ENCODE results near the gene LEFTY1. TPM values are rescaled to one million over a fixed set of nuclear protein-coding genes. Genes with fewer than 3 reads are reported as not detected.

Gene LEFTY1
- total and polyA plus RNA-seq, 9 of the 15 experiments (the other 6 are each of a cell fraction or from before 2014, with no cell fraction given): 0.07 to 0.24 (median 0.17) TPM; not detected in 5

- no peak for TF ChIP-seq ZNF280B (CRISPR knock-in tag; IDR thresholded peaks at IDR 0.05)
- TF ChIP-seq CBX1 (IDR thresholded peaks at IDR 0.05; ENCODE audit: low read depth): peak; percentile 56; the same call in 1 of the 2 replicates
- 0 out of 2 replicates have a peak, but pooled peaks have one; percentile 18 for TF ChIP-seq ZNF384 (IDR thresholded peaks at IDR 0.05; ENCODE audit: low read depth, low read length)
- TF ChIP-seq HDAC8 (tag; IDR thresholded peaks at IDR 0.05): peak; percentile 82; the same call in 1 of the 2 replicates
- TF ChIP-seq ARHGAP35 (IDR thresholded peaks at IDR 0.05; ENCODE audit: partially characterized antibody): no peak
- 0 out of 2 replicates have a peak, but pooled peaks have one; percentile 49 for TF ChIP-seq IFI16 (CRISPR knock-in tag; IDR thresholded peaks at IDR 0.05)
- TF ChIP-seq ZBTB1 (CRISPR knock-in tag; IDR thresholded peaks at IDR 0.05; ENCODE audit: borderline replicate concordance, low read depth): no peak
- TF ChIP-seq CBX5 (IDR thresholded peaks at IDR 0.05; ENCODE audit: borderline replicate concordance, low read depth): no peak
- TF ChIP-seq SREBF2 (CRISPR knock-in tag; IDR thresholded peaks at IDR 0.05): no peak
- TF ChIP-seq DDX20 (tag; IDR thresholded peaks at IDR 0.05; ENCODE audit: low read depth): no peak
- no peak for TF ChIP-seq ZNF316 (IDR thresholded peaks at IDR 0.05)
- TF ChIP-seq TCF3 (CRISPR knock-in tag; IDR thresholded peaks at IDR 0.05): peak; percentile 44; the same call in 1 of the 2 replicates
- 0 out of 2 replicates have a peak, but pooled peaks have one; percentile 20 for TF ChIP-seq DNMT1 (IDR thresholded peaks at IDR 0.05)
- peak; percentile 89 for TF ChIP-seq MXI1 (IDR thresholded peaks at IDR 0.05; ENCODE audit: low read depth, low read length)
- peak; percentile 84 for TF ChIP-seq FUS (optimal IDR thresholded peaks at IDR 0.05; ENCODE audit: low read depth, low read length)
- no peak for TF ChIP-seq KHSRP (IDR thresholded peaks at IDR 0.05)
- TF ChIP-seq, protein P1, sequence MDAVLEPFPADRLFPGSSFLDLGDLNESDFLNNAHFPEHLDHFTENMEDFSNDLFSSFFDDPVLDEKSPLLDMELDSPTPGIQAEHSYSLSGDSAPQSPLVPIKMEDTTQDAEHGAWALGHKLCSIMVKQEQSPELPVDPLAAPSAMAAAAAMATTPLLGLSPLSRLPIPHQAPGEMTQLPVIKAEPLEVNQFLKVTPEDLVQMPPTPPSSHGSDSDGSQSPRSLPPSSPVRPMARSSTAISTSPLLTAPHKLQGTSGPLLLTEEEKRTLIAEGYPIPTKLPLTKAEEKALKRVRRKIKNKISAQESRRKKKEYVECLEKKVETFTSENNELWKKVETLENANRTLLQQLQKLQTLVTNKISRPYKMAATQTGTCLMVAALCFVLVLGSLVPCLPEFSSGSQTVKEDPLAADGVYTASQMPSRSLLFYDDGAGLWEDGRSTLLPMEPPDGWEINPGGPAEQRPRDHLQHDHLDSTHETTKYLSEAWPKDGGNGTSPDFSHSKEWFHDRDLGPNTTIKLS (IDR thresholded peaks at IDR 0.05; ENCODE audit: borderline replicate concordance, low read depth): peak; percentile 90
- TF ChIP-seq KDM4B (IDR thresholded peaks at IDR 0.05; ENCODE audit: borderline replicate concordance in 2 of 2, low read depth in 1 of 2): peak in 1 of 2 experiments; percentile 82; a peak in 1 of 4 replicates
- TF ChIP-seq POLR2G (IDR thresholded peaks at IDR 0.05; ENCODE audit: low read depth, low read length): peak; percentile 99
- TF ChIP-seq ZNF699 (CRISPR knock-in tag; IDR thresholded peaks at IDR 0.05; ENCODE audit: insufficient replicate concordance): no peak
- no peak for TF ChIP-seq ZNF140 (CRISPR knock-in tag; IDR thresholded peaks at IDR 0.05)
- no peak for TF ChIP-seq NCOA2 (IDR thresholded peaks at IDR 0.05; ENCODE audit: partially characterized antibody in 2 of 2)
- TF ChIP-seq C11orf30 (IDR thresholded peaks at IDR 0.05; ENCODE audit: low read depth): peak; percentile 73
- no peak for TF ChIP-seq POLR3A (IDR thresholded peaks at IDR 0.05; ENCODE audit: borderline replicate concordance, extremely low read depth, insufficient read depth, insufficient read length)
Measured at GRCh38 chr1:225923692-225924555, 35.0 kb upstream of the LEFTY1 start, which contains the start of gene PYCR2 (continued).

Measured in K562 (cell line).